GOT3 (cell line): Measurements from ENCODE around the gene RAD52.
A peak's percentile ranks its signal among the peaks of the same experiment; 100 is the strongest.

Source experiments
- DNase-seq: peaks from one replicate; lab custom pipeline; 2025; ENCODE audit warnings: mixed read lengths; lab: John Stamatoyannopoulos, UW

The RAD52 gene

GRCh38 chr12:949453-950191 lies at the start of gene RAD52:
RAD52 (minus strand) TSS chr12:949694; CDS start chr12:933058, 16,636 bp downstream.
- DNase-seq: peak; percentile 92

- no peak for DNase-seq
Observed at GRCh38 chr12:998020-998874, 48.8 kb upstream of the RAD52 start.

- no peak for DNase-seq
Observed at GRCh38 chr12:997505-997904, 48.0 kb upstream of the RAD52 start.

- no peak for DNase-seq
Observed at GRCh38 chr12:996881-997280, 47.4 kb upstream of the RAD52 start.

GRCh38 chr12:992647-993046 lies 43.2 kb upstream of the RAD52 start:
- no peak for DNase-seq

GRCh38 chr12:991350-992333 lies 42.1 kb upstream of the RAD52 start:
- DNase-seq: peak; percentile 58

GRCh38 chr12:990661-991349 lies 41.3 kb upstream of the RAD52 start, which contains the start of gene ERC1:
ERC1 (plus strand) TSS chr12:991223; CDS start chr12:1027904, 36,681 bp downstream.
- peak; percentile 58 for DNase-seq

GRCh38 chr12:989751-990660 lies 40.5 kb upstream of the RAD52 start:
- peak; percentile 45 for DNase-seq

- no peak for DNase-seq
Observed at GRCh38 chr12:989051-989450, 39.6 kb upstream of the RAD52 start.

- DNase-seq: no peak
Observed at GRCh38 chr12:988646-989045, 39.2 kb upstream of the RAD52 start.

- no peak for DNase-seq
Observed at GRCh38 chr12:981961-982360, 32.5 kb upstream of the RAD52 start.

GRCh38 chr12:981176-981828 lies 31.8 kb upstream of the RAD52 start:
- DNase-seq: no peak

- DNase-seq: no peak
Observed at GRCh38 chr12:979349-979748, 29.9 kb upstream of the RAD52 start.

GRCh38 chr12:977156-977555 lies 27.7 kb upstream of the RAD52 start:
- no peak for DNase-seq

- DNase-seq: no peak
Observed at GRCh38 chr12:976644-977043, 27.1 kb upstream of the RAD52 start.

- DNase-seq: no peak
Observed at GRCh38 chr12:974271-974862, 24.9 kb upstream of the RAD52 start.

- DNase-seq: no peak
Observed at GRCh38 chr12:971991-972390, 22.5 kb upstream of the RAD52 start.

- DNase-seq: no peak
Observed at GRCh38 chr12:969821-970220, 20.3 kb upstream of the RAD52 start.

GRCh38 chr12:968545-968944 lies 19.1 kb upstream of the RAD52 start:
- no peak for DNase-seq
